ENCODE measurements around the gene PTPRM. TPM values are rescaled to one million over a fixed set of nuclear protein-coding genes. Genes with fewer than 3 reads are reported as not detected.

PTPRM gene
- total and polyA plus RNA-seq, 2 experiments from 2014 or later: 1.6 to 5.3 TPM

DNA sequence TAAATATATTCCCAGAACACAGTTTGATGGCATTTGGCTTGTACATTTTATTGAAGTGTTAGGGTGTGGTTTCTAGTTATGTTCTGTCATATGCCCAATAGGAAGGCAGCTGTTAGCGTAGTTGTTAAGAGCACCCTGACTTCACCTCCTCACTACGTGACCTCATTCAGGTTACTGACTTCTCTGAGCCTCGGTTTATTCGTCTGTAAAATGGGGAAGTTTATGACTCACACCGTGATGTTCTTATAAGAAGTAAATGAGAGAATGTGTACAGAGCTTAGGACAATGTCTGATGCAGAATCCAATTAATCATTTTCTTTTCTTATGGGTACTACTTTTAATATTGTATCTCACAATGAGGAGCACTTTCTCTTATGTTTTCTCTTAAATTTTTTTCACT, 226.0 kb downstream of the PTPRM start (continued):
- TF ChIP-seq, protein P1, sequence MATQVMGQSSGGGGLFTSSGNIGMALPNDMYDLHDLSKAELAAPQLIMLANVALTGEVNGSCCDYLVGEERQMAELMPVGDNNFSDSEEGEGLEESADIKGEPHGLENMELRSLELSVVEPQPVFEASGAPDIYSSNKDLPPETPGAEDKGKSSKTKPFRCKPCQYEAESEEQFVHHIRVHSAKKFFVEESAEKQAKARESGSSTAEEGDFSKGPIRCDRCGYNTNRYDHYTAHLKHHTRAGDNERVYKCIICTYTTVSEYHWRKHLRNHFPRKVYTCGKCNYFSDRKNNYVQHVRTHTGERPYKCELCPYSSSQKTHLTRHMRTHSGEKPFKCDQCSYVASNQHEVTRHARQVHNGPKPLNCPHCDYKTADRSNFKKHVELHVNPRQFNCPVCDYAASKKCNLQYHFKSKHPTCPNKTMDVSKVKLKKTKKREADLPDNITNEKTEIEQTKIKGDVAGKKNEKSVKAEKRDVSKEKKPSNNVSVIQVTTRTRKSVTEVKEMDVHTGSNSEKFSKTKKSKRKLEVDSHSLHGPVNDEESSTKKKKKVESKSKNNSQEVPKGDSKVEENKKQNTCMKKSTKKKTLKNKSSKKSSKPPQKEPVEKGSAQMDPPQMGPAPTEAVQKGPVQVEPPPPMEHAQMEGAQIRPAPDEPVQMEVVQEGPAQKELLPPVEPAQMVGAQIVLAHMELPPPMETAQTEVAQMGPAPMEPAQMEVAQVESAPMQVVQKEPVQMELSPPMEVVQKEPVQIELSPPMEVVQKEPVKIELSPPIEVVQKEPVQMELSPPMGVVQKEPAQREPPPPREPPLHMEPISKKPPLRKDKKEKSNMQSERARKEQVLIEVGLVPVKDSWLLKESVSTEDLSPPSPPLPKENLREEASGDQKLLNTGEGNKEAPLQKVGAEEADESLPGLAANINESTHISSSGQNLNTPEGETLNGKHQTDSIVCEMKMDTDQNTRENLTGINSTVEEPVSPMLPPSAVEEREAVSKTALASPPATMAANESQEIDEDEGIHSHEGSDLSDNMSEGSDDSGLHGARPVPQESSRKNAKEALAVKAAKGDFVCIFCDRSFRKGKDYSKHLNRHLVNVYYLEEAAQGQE (IDR thresholded peaks at IDR 0.05; ENCODE audit: unreplicated experiment): no peak
- TF ChIP-seq EZH2 (IDR thresholded peaks at IDR 0.05; ENCODE audit: low read depth, unreplicated experiment) (no peak), NANOG (IDR thresholded peaks at IDR 0.05; ENCODE audit: borderline replicate concordance) (no peak), CREB1 (CRISPR knock-in tag; IDR thresholded peaks at IDR 0.05; ENCODE audit: low read depth) (no peak), POLR2AphosphoS5 (IDR thresholded peaks at IDR 0.05; ENCODE audit: low read depth) (no peak), ZNF331 (CRISPR knock-in tag; IDR thresholded peaks at IDR 0.05; ENCODE audit: low read depth) (no peak)
- TF ChIP-seq, protein P2, sequence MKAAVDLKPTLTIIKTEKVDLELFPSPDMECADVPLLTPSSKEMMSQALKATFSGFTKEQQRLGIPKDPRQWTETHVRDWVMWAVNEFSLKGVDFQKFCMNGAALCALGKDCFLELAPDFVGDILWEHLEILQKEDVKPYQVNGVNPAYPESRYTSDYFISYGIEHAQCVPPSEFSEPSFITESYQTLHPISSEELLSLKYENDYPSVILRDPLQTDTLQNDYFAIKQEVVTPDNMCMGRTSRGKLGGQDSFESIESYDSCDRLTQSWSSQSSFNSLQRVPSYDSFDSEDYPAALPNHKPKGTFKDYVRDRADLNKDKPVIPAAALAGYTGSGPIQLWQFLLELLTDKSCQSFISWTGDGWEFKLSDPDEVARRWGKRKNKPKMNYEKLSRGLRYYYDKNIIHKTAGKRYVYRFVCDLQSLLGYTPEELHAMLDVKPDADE (IDR thresholded peaks at IDR 0.05): no peak

DNA sequence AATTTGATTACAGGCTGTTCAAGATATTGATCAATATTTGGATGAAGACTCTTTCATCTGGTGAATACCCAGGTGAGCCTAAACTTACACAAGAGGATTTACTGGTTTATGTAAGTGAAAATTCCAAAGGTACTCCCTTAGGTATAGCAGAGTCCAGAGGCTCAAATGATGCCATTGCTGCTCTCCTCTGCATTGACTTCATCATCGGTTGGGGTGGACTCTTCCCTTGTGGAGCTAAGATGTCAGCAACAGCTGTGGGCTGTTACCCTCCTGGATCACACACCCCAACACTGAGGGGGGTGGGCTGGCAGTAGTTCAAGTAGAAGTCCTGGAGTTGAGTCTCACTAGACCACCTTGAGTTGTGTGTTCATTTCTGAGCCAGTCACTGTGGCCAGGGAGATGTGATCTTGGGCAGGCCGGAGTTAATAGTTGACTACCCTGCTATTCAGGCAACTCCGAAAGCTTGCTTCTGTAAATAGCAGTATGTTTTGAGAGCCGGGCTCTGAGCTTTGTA, 236.9 kb downstream of the PTPRM start:
- no peaks in the 10 kb centered on the region for H3K36me3 ChIP-seq (ENCODE audit: insufficient read depth)
- no peaks in the 10 kb centered on the region for H3K9me3 Mint-ChIP-seq
- H3K4me1 Mint-ChIP-seq: peaks cover 9% of the 10 kb centered on the region
- H3K27me3 ChIP-seq (ENCODE audit: insufficient read depth): no peaks in the 10 kb centered on the region
- H3K9me2 ChIP-seq (ENCODE audit: insufficient read depth): no peaks in the 10 kb centered on the region
- H3K79me2 ChIP-seq (replicated peaks; ENCODE audit: insufficient read depth): no peaks in the 10 kb centered on the region
- H2AFZ ChIP-seq: no peak overlapping the region
- peaks cover 3% of the 10 kb centered on the region; the same call in 1 of the 2 replicates for H3K4me1 ChIP-seq (ENCODE audit: insufficient read depth)
- no peaks in the 10 kb centered on the region for H3F3A ChIP-seq (replicated peaks; ENCODE audit: low read depth)
- no peak overlapping the region for H3K27ac Mint-ChIP-seq
- H3K4me2 ChIP-seq: no peak overlapping the region
- no peaks in the 10 kb centered on the region for H3K36me3 Mint-ChIP-seq (ENCODE audit: low read depth)
- H4K20me1 ChIP-seq (replicated peaks; ENCODE audit: insufficient read depth): no peaks in the 10 kb centered on the region
- no peak overlapping the region for H3K27ac ChIP-seq (ENCODE audit: low read depth)
- no peaks in the 10 kb centered on the region for H3K27me3 Mint-ChIP-seq (ENCODE audit: insufficient read depth, low read depth, poor library complexity)
- H3K4me3 Mint-ChIP-seq: no peak overlapping the region
- DNase-seq (ENCODE audit: low spot score) (no peak), ATAC-seq (no peak)
- H3K4me3 ChIP-seq: no peak overlapping the region
- TF ChIP-seq, protein P1 (IDR thresholded peaks at IDR 0.05; ENCODE audit: unreplicated experiment): no peak
- TF ChIP-seq, protein P3, sequence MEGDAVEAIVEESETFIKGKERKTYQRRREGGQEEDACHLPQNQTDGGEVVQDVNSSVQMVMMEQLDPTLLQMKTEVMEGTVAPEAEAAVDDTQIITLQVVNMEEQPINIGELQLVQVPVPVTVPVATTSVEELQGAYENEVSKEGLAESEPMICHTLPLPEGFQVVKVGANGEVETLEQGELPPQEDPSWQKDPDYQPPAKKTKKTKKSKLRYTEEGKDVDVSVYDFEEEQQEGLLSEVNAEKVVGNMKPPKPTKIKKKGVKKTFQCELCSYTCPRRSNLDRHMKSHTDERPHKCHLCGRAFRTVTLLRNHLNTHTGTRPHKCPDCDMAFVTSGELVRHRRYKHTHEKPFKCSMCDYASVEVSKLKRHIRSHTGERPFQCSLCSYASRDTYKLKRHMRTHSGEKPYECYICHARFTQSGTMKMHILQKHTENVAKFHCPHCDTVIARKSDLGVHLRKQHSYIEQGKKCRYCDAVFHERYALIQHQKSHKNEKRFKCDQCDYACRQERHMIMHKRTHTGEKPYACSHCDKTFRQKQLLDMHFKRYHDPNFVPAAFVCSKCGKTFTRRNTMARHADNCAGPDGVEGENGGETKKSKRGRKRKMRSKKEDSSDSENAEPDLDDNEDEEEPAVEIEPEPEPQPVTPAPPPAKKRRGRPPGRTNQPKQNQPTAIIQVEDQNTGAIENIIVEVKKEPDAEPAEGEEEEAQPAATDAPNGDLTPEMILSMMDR (conservative IDR thresholded peaks at IDR 0.05; ENCODE audit: low read depth in 2 of 2): no peak
- TF ChIP-seq NANOG (IDR thresholded peaks at IDR 0.05; ENCODE audit: borderline replicate concordance): no peak
- no peak for TF ChIP-seq CREB1 (CRISPR knock-in tag; IDR thresholded peaks at IDR 0.05; ENCODE audit: low read depth)
- TF ChIP-seq ZNF114 (CRISPR knock-in tag; IDR thresholded peaks at IDR 0.05): no peak
- no peak for TF ChIP-seq EZH2phosphoT487 (IDR thresholded peaks at IDR 0.05; ENCODE audit: unreplicated experiment)
- no peak for TF ChIP-seq JUNB (IDR thresholded peaks at IDR 0.05; ENCODE audit: unreplicated experiment)
